Gastrocnemius medialis (tissue), 4 donors: ENCODE results near the gene SPTBN5. TPM values are rescaled to one million over a fixed set of nuclear protein-coding genes. Genes with fewer than 3 reads are reported as not detected.
A peak's percentile ranks its signal among the peaks of the same experiment; 100 is the strongest.

Source experiments
- ATAC-seq, 2 donors: fragments of 150-250 bp; one replicate each; pipeline ENCODE4 v1.9.1; 2016
- DNase-seq, 2 donors: peaks; one replicate each; pipeline ENCODE4 v3.0.0-alpha.2; 2019
- H3K27ac ChIP-seq, 4 donors: fragments of 200-600 bp; sonication (generic); 1 replicate in 1 of 4; 2 replicates in 3 of 4; pipeline ENCODE4 v1.5.1; 2016 to 2018; ENCODE audit warnings: mild to moderate bottlenecking in 2 of 4, moderate library complexity in 1 of 4
- H3K27me3 ChIP-seq, 3 donors: fragments of 200-600 bp; sonication (generic) in 2 of 3; 1 replicate in 1 of 3; 2 replicates in 2 of 3; pipeline versions ENCODE4 v1.5.1 to v1.6.0; 2016 to 2019; ENCODE audit warnings: mild to moderate bottlenecking in 1 of 3, moderate library complexity in 1 of 3
- H3K36me3 ChIP-seq, 2 donors: fragments of 200-600 bp; sonication (generic) in 1 of 2; one replicate each; pipeline ENCODE4 v1.5.1; 2017 to 2018
- H3K4me1 ChIP-seq, 2 donors: fragments of 200-600 bp; sonication (generic) in 1 of 2; one replicate each; pipeline ENCODE4 v1.5.1; 2016 to 2017; ENCODE audit warnings: mild to moderate bottlenecking in 2 of 2
- H3K4me3 ChIP-seq, 4 donors: fragments of 200-600 bp; sonication (generic) in 3 of 4; 1 replicate in 1 of 4; 2 replicates in 3 of 4; pipeline ENCODE4 v1.5.1; 2016 to 2019; ENCODE audit warnings: mild to moderate bottlenecking in 2 of 4
- H3K9me3 ChIP-seq, 3 donors: fragments of 200-600 bp; sonication (generic) in 2 of 3; 1 replicate in 1 of 3; 2 replicates in 2 of 3; pipeline ENCODE4 v1.5.1; 2016 to 2019
- CTCF ChIP-seq, 5 experiments: fragments of 450-650 bp in 3 of 5; fragments of 200-600 bp in 2 of 5; sonication (generic) in 2 of 5; IDR thresholded peaks in 4 of 5; conservative IDR thresholded peaks in 1 of 5; 1 replicate in 4 of 5; 2 replicates in 1 of 5; pipeline ENCODE4 v1.5.1; 2016 to 2019; ENCODE audit warnings: antibody characterized with exemption in 5 of 5, mild to moderate bottlenecking in 3 of 5, moderate library complexity in 3 of 5
- POLR2A ChIP-seq, 2 donors: fragments of 450-650 bp; IDR thresholded peaks; one replicate each; pipeline ENCODE4 v1.6.1; 2017; ENCODE audit warnings: antibody characterized with exemption in 2 of 2, mild to moderate bottlenecking in 2 of 2, moderate library complexity in 2 of 2
- in situ Hi-C, 4 donors: fragments of 200-750 bp; cut with MboI; loops; one replicate each; pipeline versions ENCODE4 v1.15.0 to v1.8.0; 2017; ENCODE audit warnings: low sequenced_read_pairs in 4 of 4
- intact Hi-C: fragments of 100-400 bp; cut with DNase I; formaldehyde crosslinking; loops from one replicate; pipeline ENCODE4 v1.15.1; 2023; ENCODE audit warnings: low total_unique reads
- total RNA-seq, 4 donors: library from RNA; depleted of rRNA; stranded (reverse); fragments of >200 nt; gene quantifications; one replicate each; pipeline versions ENCODE4 v1.1.0 to v1.2.3, GENCODE V29; 2016

SPTBN5 gene
- total RNA-seq, 4 donors from 2014 or later, result 0.03 to 0.05 (median 0.04) TPM; not detected in 1

- TF ChIP-seq CTCF (IDR thresholded peaks at IDR 0.05 in 4 of 5, conservative IDR thresholded peaks at IDR 0.05 in 1 of 5) (no peak), POLR2A (IDR thresholded peaks at IDR 0.05) (no peak)
- DNase-seq (no peak), ATAC-seq (no peak)
- Histone ChIP-seq H3K4me1 (peaks cover 17 to 23% of the 10 kb centered on the region in 2 donors), H3K9me3 (no peaks in the 10 kb centered on the region), H3K27me3 (no peaks in the 10 kb centered on the region), H3K4me3 (no peak overlapping the region), H3K36me3 (peaks cover 0 to 10% of the 10 kb centered on the region in 2 donors), H3K27ac (no peak overlapping the region)
- in situ Hi-C loops (no loop called here), intact Hi-C loops (no loop called here)
These were observed 2.1 kb upstream of the SPTBN5 start for GRCh38 chr15:41895957-41896356.

- H3K36me3 ChIP-seq, result peaks cover 0 to 5% of the 10 kb centered on the region in 2 donors
- intact Hi-C loops, result no loop called here
- no peaks in the 10 kb centered on the region for H3K27me3 ChIP-seq
- H3K27ac ChIP-seq, result peak overlapping the region in 2 of 4 donors; percentile 14 to 39
- no peaks in the 10 kb centered on the region for H3K9me3 ChIP-seq
- H3K4me3 ChIP-seq, result no peak overlapping the region
- no peak for TF ChIP-seq POLR2A (IDR thresholded peaks at IDR 0.05)
- TF ChIP-seq CTCF (IDR thresholded peaks at IDR 0.05 in 4 of 5, conservative IDR thresholded peaks at IDR 0.05 in 1 of 5), result no peak
- no peak for DNase-seq
- H3K4me1 ChIP-seq, result peaks cover 17 to 23% of the 10 kb centered on the region in 2 donors
- in situ Hi-C loops, result no loop called here
- no peak for ATAC-seq
These were observed 1.6 kb upstream of the SPTBN5 start for GRCh38 chr15:41895491-41895890.

- H3K9me3 ChIP-seq, result no peaks in the 10 kb centered on the region
- peaks cover 17 to 23% of the 10 kb centered on the region in 2 donors for H3K4me1 ChIP-seq
- no peaks in the 10 kb centered on the region for H3K36me3 ChIP-seq
- H3K27ac ChIP-seq, result peak overlapping the region; percentile 14 to 39 (median 21)
- ATAC-seq (no peak), DNase-seq (peak; percentile 24 to 49)
- no peak overlapping the region for H3K4me3 ChIP-seq
- intact Hi-C loops, result no loop called here
- TF ChIP-seq CTCF (IDR thresholded peaks at IDR 0.05 in 4 of 5, conservative IDR thresholded peaks at IDR 0.05 in 1 of 5) (no peak), POLR2A (IDR thresholded peaks at IDR 0.05) (no peak)
- no peaks in the 10 kb centered on the region for H3K27me3 ChIP-seq
- in situ Hi-C loops, result no loop called here
These were observed 1.1 kb upstream of the SPTBN5 start for GRCh38 chr15:41894791-41895463.

- Histone ChIP-seq H3K4me3 (no peak overlapping the region), H3K27ac (peak overlapping the region in 3 of 4 donors; percentile 14 to 39 (median 18)), H3K27me3 (no peaks in the 10 kb centered on the region), H3K9me3 (no peaks in the 10 kb centered on the region), H3K36me3 (no peaks in the 10 kb centered on the region), H3K4me1 (peaks cover 17 to 23% of the 10 kb centered on the region in 2 donors)
- no peak for DNase-seq
- intact Hi-C loops, result no loop called here
- no peak for ATAC-seq
- TF ChIP-seq CTCF (IDR thresholded peaks at IDR 0.05 in 4 of 5, conservative IDR thresholded peaks at IDR 0.05 in 1 of 5) (no peak), POLR2A (IDR thresholded peaks at IDR 0.05) (no peak)
- in situ Hi-C loops, result no loop called here
These were observed 468 bp upstream of the SPTBN5 start for GRCh38 chr15:41894251-41894790.
